ENCODE results near the gene CEP85L.

DNA sequence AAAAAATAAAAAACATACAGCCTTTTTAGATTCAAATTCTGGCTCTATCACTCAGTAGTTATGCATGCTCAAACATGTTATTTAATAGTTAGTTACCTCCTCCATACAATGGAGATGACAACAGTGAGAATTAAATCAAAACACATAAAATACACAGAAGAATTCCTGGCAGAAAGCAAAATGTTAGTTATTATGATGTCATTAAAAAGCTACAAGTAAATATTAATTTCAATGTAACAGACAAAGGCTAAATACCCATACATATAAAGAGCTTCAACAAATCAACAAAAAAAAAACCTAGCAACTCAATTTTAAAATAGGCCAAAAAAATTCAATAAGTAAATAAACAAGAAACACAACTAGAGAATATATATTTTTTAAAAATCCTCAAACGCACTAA lies 81.9 kb downstream of the CEP85L start:
- TF ChIP-seq EZH2 (IDR thresholded peaks at IDR 0.05; ENCODE audit: insufficient read depth, poor library complexity, severe bottlenecking): no peak
- no peak for TF ChIP-seq EZH2phosphoT487 (IDR thresholded peaks at IDR 0.05; ENCODE audit: insufficient read depth, low read depth)
